ENCODE data around the gene GRB14.

DNA sequence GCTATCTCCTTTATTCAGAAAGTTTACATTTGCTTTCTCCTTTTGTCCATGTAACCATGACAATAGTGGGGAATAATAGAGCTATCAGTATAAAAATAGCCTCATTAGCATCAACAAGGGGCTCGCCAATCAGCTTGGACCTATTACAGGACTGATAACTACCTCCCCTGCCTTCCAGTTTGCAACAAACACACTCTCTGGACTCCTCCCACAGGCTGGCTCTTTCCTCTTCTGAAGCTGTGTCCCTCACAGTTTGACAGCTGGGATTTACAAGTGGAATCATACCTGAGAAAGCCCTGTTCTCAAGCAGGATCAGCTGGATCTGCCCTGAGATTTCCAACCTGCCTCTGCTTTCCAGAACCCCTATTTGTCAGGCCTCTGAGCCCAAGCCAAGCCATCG, 162.5 kb downstream of the GRB14 start:
- TF ChIP-seq CTCF (IDR thresholded peaks at IDR 0.05), result no peak
- no peak for TF ChIP-seq POLR2A (IDR thresholded peaks at IDR 0.05)
- TF ChIP-seq EP300 (IDR thresholded peaks at IDR 0.05), result no peak

Measured in tibial nerve (tissue), 4 donors.